Fibroblast of villous mesenchyme (primary cell): ENCODE data around the gene ENPP6. TPM values are rescaled to one million over a fixed set of nuclear protein-coding genes. Genes with fewer than 3 reads are reported as not detected.

Source experiments
- DNase-seq: peaks from one replicate; pipeline ENCODE4 v3.0.0-alpha.2; 2010; ENCODE audit warnings: low read depth
- H3K4me3 ChIP-seq: 2 replicates; pipeline ENCODE4 v1.5.1; 2011; ENCODE audit warnings: low read depth, mild to moderate bottlenecking, low read length
- total RNA-seq: library from RNA; depleted of rRNA; stranded (reverse); fragments of >200 nt; gene quantifications from 2 replicates; pipeline ENCODE4 v1.2.3, GENCODE V29; 2012
- TF ChIP-seq, protein P1 (sequence below): IDR thresholded peaks from 2 replicates; pipeline ENCODE4 v1.5.1; 2012; ENCODE audit warnings: low read depth, mild to moderate bottlenecking, low read length; ENCODE audit not compliant: insufficient read depth

The ENPP6 gene
- total RNA-seq, 1 donor: not detected

- no peak overlapping the region for H3K4me3 ChIP-seq
- TF ChIP-seq, protein P1, sequence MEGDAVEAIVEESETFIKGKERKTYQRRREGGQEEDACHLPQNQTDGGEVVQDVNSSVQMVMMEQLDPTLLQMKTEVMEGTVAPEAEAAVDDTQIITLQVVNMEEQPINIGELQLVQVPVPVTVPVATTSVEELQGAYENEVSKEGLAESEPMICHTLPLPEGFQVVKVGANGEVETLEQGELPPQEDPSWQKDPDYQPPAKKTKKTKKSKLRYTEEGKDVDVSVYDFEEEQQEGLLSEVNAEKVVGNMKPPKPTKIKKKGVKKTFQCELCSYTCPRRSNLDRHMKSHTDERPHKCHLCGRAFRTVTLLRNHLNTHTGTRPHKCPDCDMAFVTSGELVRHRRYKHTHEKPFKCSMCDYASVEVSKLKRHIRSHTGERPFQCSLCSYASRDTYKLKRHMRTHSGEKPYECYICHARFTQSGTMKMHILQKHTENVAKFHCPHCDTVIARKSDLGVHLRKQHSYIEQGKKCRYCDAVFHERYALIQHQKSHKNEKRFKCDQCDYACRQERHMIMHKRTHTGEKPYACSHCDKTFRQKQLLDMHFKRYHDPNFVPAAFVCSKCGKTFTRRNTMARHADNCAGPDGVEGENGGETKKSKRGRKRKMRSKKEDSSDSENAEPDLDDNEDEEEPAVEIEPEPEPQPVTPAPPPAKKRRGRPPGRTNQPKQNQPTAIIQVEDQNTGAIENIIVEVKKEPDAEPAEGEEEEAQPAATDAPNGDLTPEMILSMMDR: no peak
- no peak for DNase-seq
Measured at GRCh38 chr4:184193556-184194525, 23.8 kb downstream of the ENPP6 start.

DNA sequence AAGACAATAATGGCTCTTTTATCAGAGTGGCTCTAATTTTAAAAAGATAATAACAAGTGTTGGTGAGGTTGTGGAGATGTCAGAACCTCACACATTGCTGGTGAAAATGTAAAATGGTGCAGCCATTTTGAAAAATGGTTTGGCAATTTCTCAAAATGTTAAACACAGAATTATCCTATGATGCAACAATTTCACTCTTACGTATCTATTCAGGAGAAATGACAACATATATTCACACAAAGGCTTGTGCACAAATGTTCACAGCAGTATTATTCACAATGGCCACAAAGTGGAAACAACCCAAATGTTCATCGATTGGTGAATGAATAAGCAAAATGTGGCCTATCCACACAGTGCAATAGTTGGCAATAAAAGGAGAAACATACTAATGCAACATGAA, 24.7 kb downstream of the ENPP6 start:
- DNase-seq: no peak
- H3K4me3 ChIP-seq: no peak overlapping the region
- TF ChIP-seq, protein P1: no peak

GRCh38 chr4:184191267-184191666, 26.4 kb downstream of the ENPP6 start:
- TF ChIP-seq, protein P1: no peak
- no peak overlapping the region for H3K4me3 ChIP-seq
- DNase-seq: no peak

DNA sequence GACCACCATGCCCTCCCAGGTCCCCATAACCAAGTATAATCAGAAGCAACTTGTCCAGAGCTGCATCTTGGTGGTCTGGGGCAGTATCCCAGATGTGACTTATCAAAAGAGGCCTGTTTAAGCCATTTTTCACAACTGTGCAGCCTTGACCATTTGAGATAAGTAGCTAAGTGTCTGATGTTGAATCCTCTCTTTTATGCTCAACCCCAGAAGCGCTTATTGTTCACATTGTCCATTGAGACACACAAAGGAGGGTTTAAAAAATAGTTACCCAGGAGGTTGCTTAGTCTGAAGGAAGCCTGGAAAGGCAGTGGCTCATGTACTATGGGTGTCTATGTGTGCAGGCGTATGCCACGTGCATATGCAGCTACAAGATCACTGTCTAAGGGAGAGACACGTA, 27.0 kb downstream of the ENPP6 start:
- H3K4me3 ChIP-seq: no peak overlapping the region
- TF ChIP-seq, protein P1: no peak

GRCh38 chr4:184189966-184190365, 27.7 kb downstream of the ENPP6 start:
- no peak for DNase-seq
- TF ChIP-seq, protein P1: no peak
- H3K4me3 ChIP-seq: no peak overlapping the region

More for the DNA sequence above, 27.0 kb downstream of the ENPP6 start:
- no peak for DNase-seq

DNA sequence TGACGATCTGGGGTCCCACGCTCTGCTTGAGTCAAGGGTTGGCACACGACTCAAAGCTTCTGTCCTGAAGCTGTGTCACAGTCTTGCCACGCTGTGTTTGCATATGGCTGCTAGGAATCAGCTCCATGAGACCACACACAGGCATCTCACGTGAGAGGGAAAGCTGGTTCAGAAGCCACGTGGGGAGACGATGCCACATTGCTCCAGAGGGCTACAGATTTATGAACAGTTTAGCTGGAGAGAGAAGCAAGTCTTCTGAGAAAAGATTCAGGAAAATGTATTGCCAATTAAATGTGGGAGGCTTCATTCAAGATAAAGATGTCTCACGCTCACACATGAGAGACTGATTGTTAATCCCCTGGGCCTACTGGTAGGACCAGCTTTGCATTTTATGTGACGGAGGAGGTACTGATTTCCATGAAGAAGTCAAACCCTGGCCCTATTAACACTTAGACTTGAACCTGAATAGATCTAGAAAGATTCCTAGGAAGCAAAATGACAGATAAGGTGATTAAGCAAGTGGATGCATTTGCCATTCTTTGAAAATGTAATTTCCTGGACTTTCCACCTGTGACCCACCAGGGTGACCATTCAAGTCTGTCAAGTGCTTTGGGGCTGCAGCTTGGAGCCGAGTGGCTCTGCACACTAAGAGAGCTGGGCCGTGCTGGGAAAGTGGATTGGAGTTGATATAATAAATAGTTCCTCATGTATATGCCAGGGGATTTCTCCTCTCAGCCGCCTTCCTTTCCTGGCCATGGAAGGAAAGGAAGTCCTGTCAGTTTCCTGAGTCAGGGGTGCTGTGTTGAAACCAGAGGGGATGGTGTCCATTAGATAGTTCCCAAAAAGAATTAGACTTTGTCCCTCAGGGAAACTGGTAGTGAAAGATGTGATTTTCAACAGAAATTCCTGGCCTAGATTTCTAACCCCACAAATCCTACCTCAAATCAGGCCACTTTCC, 29.0 kb downstream of the ENPP6 start:
- TF ChIP-seq, protein P1: no peak
- no peak for DNase-seq
- no peak overlapping the region for H3K4me3 ChIP-seq
